K562 (cell line): Measurements from ENCODE around the gene MYO9A. TPM values are rescaled to one million over a fixed set of nuclear protein-coding genes. Genes with fewer than 3 reads are reported as not detected.
A peak's percentile ranks its signal among the peaks of the same experiment; 100 is the strongest.

Experiments
- CBFA2T3 ChIP-seq: fragments of 450-650 bp; IDR thresholded peaks from 2 replicates; pipeline ENCODE4 v1.6.1; 2017
- CREB3L1 ChIP-seq: fragments of 450-650 bp; IDR thresholded peaks from 2 replicates; pipeline ENCODE4 v1.6.1; 2014; ENCODE audit warnings: low read depth, mild to moderate bottlenecking, moderate library complexity, borderline replicate concordance
- FOS ChIP-seq: IDR thresholded peaks from 3 replicates; pipeline ENCODE4 v1.6.1; 2011; ENCODE audit not compliant: insufficient read length; ENCODE audit errors: extremely low read depth
- FOSL1 ChIP-seq: fragments of 200-800 bp; sonication (Bioruptor generic); conservative IDR thresholded peaks from 2 replicates; pipeline ENCODE4 v1.6.1; 2016; ENCODE audit warnings: missing genetic modification characterization, missing compliant biosample characterization
- FOXA3 ChIP-seq, 2 experiments: fragments of 450-650 bp in 1 of 2; sonication (generic) in 1 of 2; formaldehyde crosslinking; IDR thresholded peaks in 1 of 2; conservative IDR thresholded peaks in 1 of 2; 2 replicates each; pipeline versions ENCODE4 v1.4.0 to v1.8.0; 2020 to 2022; ENCODE audit warnings: mild to moderate bottlenecking in 2 of 2, missing genetic modification reagents in 1 of 2
- KDM1A ChIP-seq, 2 experiments: fragments of 450-650 bp; IDR thresholded peaks; 2 replicates each; pipeline ENCODE4 v1.6.1; 2016; ENCODE audit warnings: mild to moderate bottlenecking in 2 of 2
- MAX ChIP-seq: sonication (generic); formaldehyde crosslinking; IDR thresholded peaks from 2 replicates; pipeline ENCODE4 v1.9.0; 2022; ENCODE audit warnings: mild to moderate bottlenecking, missing genetic modification reagents
- MCM7 ChIP-seq, 2 experiments: fragments of 450-650 bp; IDR thresholded peaks; 2 replicates each; pipeline ENCODE4 v1.6.1; 2016 to 2018
- MNT ChIP-seq, 2 experiments: fragments of 450-650 bp; conservative IDR thresholded peaks; 2 replicates each; pipeline ENCODE4 v1.6.1; 2017; ENCODE audit warnings: mild to moderate bottlenecking in 2 of 2, moderate library complexity in 2 of 2
- NCOA1 ChIP-seq: fragments of 450-650 bp; IDR thresholded peaks from 2 replicates; pipeline ENCODE4 v1.6.1; 2016; ENCODE audit warnings: low read depth
- NR2C2 ChIP-seq, 2 experiments: fragments of 200-800 bp in 1 of 2; sonication (Bioruptor generic) in 1 of 2; sonication (generic) in 1 of 2; formaldehyde crosslinking in 1 of 2; IDR thresholded peaks; 2 replicates each; pipeline versions ENCODE4 v1.6.1 to v1.8.0; 2016 to 2022; ENCODE audit warnings: mild to moderate bottlenecking in 1 of 2, missing compliant biosample characterization in 1 of 2, missing genetic modification characterization in 1 of 2, missing genetic modification reagents in 1 of 2
- RCOR1 ChIP-seq, 2 experiments: IDR thresholded peaks; 2 replicates each; pipeline ENCODE4 v1.6.1; 2012; ENCODE audit warnings: low read depth in 2 of 2, low read length in 2 of 2, borderline replicate concordance in 1 of 2, improper control_type of control experiment in 1 of 2
- SAP30 ChIP-seq: fragments of 200-600 bp; sonication (generic); IDR thresholded peaks from 2 replicates; pipeline ENCODE4 v1.6.1; 2012; ENCODE audit warnings: borderline replicate concordance, low read depth, mild to moderate bottlenecking, moderate library complexity, low read length, control low read depth, inconsistent platforms; ENCODE audit not compliant: insufficient read depth, poor library complexity, severe bottlenecking
- SOX6 ChIP-seq: fragments of 450-650 bp; IDR thresholded peaks from 2 replicates; pipeline ENCODE4 v1.6.1; 2014; ENCODE audit warnings: mild to moderate bottlenecking
- TAF9B ChIP-seq: fragments of 450-650 bp; IDR thresholded peaks from 2 replicates; pipeline ENCODE4 v1.6.1; 2018; ENCODE audit warnings: mild to moderate bottlenecking; ENCODE audit not compliant: partially characterized antibody
- ZC3H4 ChIP-seq: sonication (generic); formaldehyde crosslinking; IDR thresholded peaks from 2 replicates; pipeline ENCODE4 v1.9.0; 2021; ENCODE audit warnings: missing genetic modification reagents, borderline replicate concordance
- ZNF830 ChIP-seq: fragments of 250-450 bp; sonication (Bioruptor Pico); IDR thresholded peaks from 2 replicates; pipeline ENCODE4 v1.5.0; 2021; ENCODE audit warnings: mild to moderate bottlenecking
- polyA plus RNA-seq, 8 experiments: library from polyadenylated mRNA; depleted of rRNA in 4 of 8; stranded (reverse) in 5 of 8; unstranded in 3 of 8; fragments of >200 nt; fragmentation: Nextera tagmentation in 2 of 8; fragmentation: Illumina TruSeq in 1 of 8; extraction: Ambion mirVana in 2 of 8; extraction: Trizol in 1 of 8; gene quantifications; 2 replicates each; pipeline versions ENCODE4 v1.2.1 to v1.2.3, GENCODE V29; 2011 to 2014; ENCODE audit warnings: inconsistent platforms in 1 of 8, missing spikeins in 1 of 8
- total RNA-seq, 7 experiments: library from RNA; depleted of rRNA in 6 of 7; stranded (reverse); fragments of >200 nt in 6 of 7; fragmentation: Illumina TruSeq in 2 of 7; extraction: Trizol in 2 of 7; gene quantifications; 2 replicates each; pipeline versions ENCODE4 v1.2.1 to v1.2.3, GENCODE V29; 2011 to 2021; ENCODE audit warnings: low replicate concordance in 1 of 7

MYO9A gene
- total and polyA plus RNA-seq, 9 of the 15 experiments (the other 6 are each of a cell fraction or from before 2014, with no cell fraction given), result 1.9 to 15.4 (median 5.8) TPM

- TF ChIP-seq NR2C2 (CRISPR knock-in tag; IDR thresholded peaks at IDR 0.05), result no peak
- peak; percentile 46; the same call in 1 of the 2 replicates for TF ChIP-seq NR2C2 (tag; IDR thresholded peaks at IDR 0.05)
- TF ChIP-seq MCM7 (IDR thresholded peaks at IDR 0.05), result no peak
- TF ChIP-seq ZC3H4 (CRISPR knock-in tag), result no peak
- peak in 1 of 2 experiments; percentile 23; a peak in 1 of 4 replicates for TF ChIP-seq KDM1A (IDR thresholded peaks at IDR 0.05)
- TF ChIP-seq FOXA3 (CRISPR knock-in tag; conservative IDR thresholded peaks at IDR 0.05 in 1 of 2, IDR thresholded peaks at IDR 0.05 in 1 of 2), result peak in 1 of 2 experiments; percentile 94; a peak in 2 of 4 replicates
- 0 out of 2 replicates have a peak, but pooled peaks have one; percentile 17 for TF ChIP-seq CBFA2T3
- TF ChIP-seq FOS, result no peak
- no peak for TF ChIP-seq MNT (conservative IDR thresholded peaks at IDR 0.05)
- TF ChIP-seq MAX (CRISPR knock-in tag), result no peak
- no peak for TF ChIP-seq NCOA1
- TF ChIP-seq CREB3L1, result no peak
- TF ChIP-seq ZNF830 (CRISPR knock-in tag), result no peak
- TF ChIP-seq TAF9B, result no peak
- peak; percentile 25; the same call in 1 of the 2 replicates for TF ChIP-seq FOSL1
- peak in 1 of 2 experiments; percentile 60; a peak in 1 of 4 replicates for TF ChIP-seq RCOR1 (IDR thresholded peaks at IDR 0.05; ENCODE audit: borderline replicate concordance in 1 of 2, low read depth in 2 of 2, low read length in 2 of 2)
- no peak for TF ChIP-seq SAP30
- peak; percentile 72; the same call in 1 of the 2 replicates for TF ChIP-seq SOX6
Observed at GRCh38 chr15:72141171-72142084, 23.5 kb upstream of the MYO9A start (continued).
